Medulla oblongata (tissue), 1 donor: Measurements from ENCODE around the gene ROBO3.

Experiments
- DNase-seq: peaks from one replicate; pipeline ENCODE4 v3.0.0-alpha.2; 2015; ENCODE audit errors: extremely low spot score

ROBO3 gene

GRCh38 chr11:124865181-124865901 is at the start of gene ROBO3:
TSS of gene ROBO3 (plus strand) at chr11:124865432. CDS start at chr11:124865578, 146 bp downstream.
- DNase-seq: no peak

GRCh38 chr11:124817036-124817435 is 48.2 kb upstream of the ROBO3 start:
- DNase-seq: no peak

GRCh38 chr11:124821995-124822730 is 43.1 kb upstream of the ROBO3 start:
- DNase-seq: no peak

GRCh38 chr11:124823512-124824376 is 41.5 kb upstream of the ROBO3 start:
- no peak for DNase-seq

- no peak for DNase-seq
Measured at GRCh38 chr11:124825876-124826275, 39.4 kb upstream of the ROBO3 start.

GRCh38 chr11:124829986-124830385 is 35.2 kb upstream of the ROBO3 start:
- DNase-seq: no peak

GRCh38 chr11:124830749-124831148 is 34.5 kb upstream of the ROBO3 start:
- DNase-seq: no peak

GRCh38 chr11:124831897-124832296 is 33.3 kb upstream of the ROBO3 start:
- DNase-seq: no peak

- no peak for DNase-seq
Measured at GRCh38 chr11:124832571-124832970, 32.7 kb upstream of the ROBO3 start.

GRCh38 chr11:124834526-124835180 is 30.6 kb upstream of the ROBO3 start:
- no peak for DNase-seq

GRCh38 chr11:124835918-124836317 is 29.3 kb upstream of the ROBO3 start:
- DNase-seq: no peak

GRCh38 chr11:124837491-124837856 is 27.8 kb upstream of the ROBO3 start:
- DNase-seq: peak; percentile 74

- DNase-seq: no peak
Measured at GRCh38 chr11:124838805-124839127, 26.5 kb upstream of the ROBO3 start.

- DNase-seq: no peak
Measured at GRCh38 chr11:124839128-124839971, 25.9 kb upstream of the ROBO3 start.

- no peak for DNase-seq
Measured at GRCh38 chr11:124839972-124840621, 25.1 kb upstream of the ROBO3 start.

GRCh38 chr11:124840666-124841065 is 24.6 kb upstream of the ROBO3 start:
- no peak for DNase-seq

- no peak for DNase-seq
Measured at GRCh38 chr11:124841201-124841600, 24.0 kb upstream of the ROBO3 start.

- DNase-seq: no peak
Measured at GRCh38 chr11:124841840-124842239, 23.4 kb upstream of the ROBO3 start.

GRCh38 chr11:124842305-124842704 is 22.9 kb upstream of the ROBO3 start:
- no peak for DNase-seq

- DNase-seq: no peak
Measured at GRCh38 chr11:124843616-124843910, 21.7 kb upstream of the ROBO3 start.

- DNase-seq: no peak
Measured at GRCh38 chr11:124844664-124845079, 20.6 kb upstream of the ROBO3 start.
